Measurements from ENCODE around the gene CEP89.

GRCh38 chr19:32870981-32871451 is 100.7 kb downstream of the CEP89 start:
- TF ChIP-seq CTCF (IDR thresholded peaks at IDR 0.05; ENCODE audit: low read depth, low read length) = no peak
- TF ChIP-seq EZH2phosphoT487 (IDR thresholded peaks at IDR 0.05; ENCODE audit: low read depth) = no peak

Data from OCI-LY3 (cell line).